SIG-M5 treated with dmso at 0.1 percent for 504 hours (cell line): Measurements from ENCODE around the gene SLC29A4.
"Not testable (repeated sequence)": the region's sequence is repeated elsewhere in the genome, so short reads cannot be mapped to it uniquely, and the experiment has no call there.

Experiments used
- DNase-seq: peaks from one replicate; lab custom pipeline; 2025; ENCODE audit not compliant: unreplicated experiment; lab: John Stamatoyannopoulos, UW

The SLC29A4 gene

DNA sequence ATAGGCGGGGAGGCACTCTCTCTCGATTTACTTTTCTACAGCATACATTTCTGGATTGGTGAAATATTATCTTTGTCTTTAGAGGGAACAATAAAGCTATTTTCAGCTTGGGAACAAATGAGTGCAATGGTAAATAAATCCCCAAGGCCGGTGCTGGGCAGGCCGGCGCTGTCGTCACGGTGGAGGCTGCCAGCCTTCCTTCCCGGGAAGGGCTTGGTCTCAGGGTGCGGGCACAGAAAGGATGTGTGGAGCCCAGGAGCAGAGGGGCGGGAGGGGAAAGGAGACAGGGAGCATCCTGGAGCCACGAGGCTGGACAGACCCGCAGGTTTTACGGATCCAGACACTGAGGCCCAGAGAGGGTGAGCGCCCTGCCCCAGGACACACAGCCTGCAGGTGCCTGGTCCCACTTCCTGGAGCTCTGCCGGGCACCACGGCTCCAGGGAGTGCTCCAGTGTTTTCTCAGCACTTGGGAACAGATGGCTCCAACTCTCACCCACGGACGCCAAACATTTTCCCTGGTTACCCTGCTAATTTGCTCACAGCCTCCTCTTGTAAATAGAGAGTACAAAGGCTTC, 8.8 kb upstream of the SLC29A4 start:
- not testable (repeated sequence) for DNase-seq

- no peak for DNase-seq
These were observed 8.3 kb upstream of the SLC29A4 start for GRCh38 chr7:5274441-5274840.

DNA sequence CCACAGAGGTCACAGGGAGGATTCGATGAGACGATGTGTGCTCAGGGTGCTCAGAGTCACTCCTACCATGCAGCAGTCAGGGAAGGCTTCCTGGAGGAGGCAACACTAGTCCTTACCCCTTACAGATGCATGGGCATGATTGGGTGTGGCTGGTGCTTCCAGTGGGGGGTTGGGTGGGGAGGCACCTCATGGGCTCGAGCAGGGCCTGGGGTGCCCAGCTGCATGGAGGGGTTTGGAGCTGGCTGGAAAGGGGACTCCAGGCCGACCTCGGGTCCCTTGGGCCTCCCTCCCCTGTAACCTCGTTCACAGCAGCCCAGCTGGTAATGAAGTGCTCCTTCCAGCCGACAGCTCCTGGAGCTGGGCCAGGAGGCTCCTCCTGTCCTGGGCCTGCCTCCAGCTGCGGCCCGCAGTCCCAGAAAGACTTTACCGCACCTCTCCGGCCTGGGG, 7.7 kb upstream of the SLC29A4 start:
- DNase-seq: not testable (repeated sequence)

DNA sequence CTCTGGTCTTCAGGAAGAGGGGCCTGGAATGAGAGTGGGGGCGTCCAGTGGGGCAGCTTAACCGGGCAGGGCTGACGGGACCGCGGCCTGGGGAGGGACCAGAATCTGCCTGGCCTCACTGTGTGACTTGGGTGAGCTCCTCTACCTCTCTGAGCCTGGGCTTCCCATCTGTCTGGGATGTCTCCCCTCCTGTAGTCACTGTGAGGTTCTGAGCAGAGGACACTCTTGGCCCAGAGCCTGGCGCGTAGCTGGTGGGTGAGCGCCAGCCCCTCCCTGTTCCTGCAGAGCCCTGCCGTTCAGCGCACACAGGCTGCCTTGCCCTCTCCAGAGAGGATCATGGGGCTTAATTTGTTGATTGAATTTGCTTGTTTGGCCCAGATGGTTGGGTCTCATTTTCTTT, 7.2 kb upstream of the SLC29A4 start:
- not testable (repeated sequence) for DNase-seq

GRCh38 chr7:5276123-5276522, 6.6 kb upstream of the SLC29A4 start:
- DNase-seq: not testable (repeated sequence)

DNA sequence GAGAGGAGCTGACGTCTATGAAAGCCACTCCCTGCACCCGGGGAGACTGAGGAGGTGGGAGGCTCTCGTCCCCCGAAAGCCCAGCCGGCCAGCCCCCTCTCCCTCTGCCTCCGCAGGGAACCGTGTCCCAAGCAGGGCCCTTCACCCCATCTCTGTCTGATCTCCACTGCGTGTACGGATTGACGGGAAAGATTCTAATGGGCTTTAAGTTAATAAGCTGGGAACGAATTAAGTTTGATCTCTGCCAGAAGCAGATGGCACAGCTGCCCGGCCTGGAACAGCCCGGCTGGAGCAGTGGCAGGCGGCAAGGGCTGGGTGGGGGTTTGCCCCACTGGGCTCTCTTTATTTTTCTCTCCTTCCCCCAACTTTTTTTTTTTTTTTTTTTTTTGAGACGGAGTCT, 6.1 kb upstream of the SLC29A4 start:
- DNase-seq: no peak

DNA sequence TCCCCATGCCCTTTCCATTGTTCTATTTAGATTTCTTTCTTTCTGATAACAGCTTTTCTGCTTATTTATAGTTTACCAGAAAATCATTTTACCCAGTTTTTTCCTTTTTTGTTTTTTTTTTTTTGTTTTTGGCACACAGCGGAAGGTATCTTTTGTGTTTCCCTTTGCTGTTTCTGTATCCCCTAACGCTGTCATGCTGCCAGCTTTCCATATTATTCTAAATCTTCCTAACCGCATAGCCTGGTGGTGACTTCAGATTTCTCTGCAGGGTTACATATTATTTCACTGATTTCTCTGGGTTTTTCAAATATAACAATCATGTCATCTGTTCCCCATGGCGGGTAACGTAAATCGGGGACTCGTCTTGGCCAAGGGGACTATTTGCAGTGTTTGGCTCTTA, 4.0 kb upstream of the SLC29A4 start:
- DNase-seq: no peak

- no peak for DNase-seq
These were observed 3.0 kb upstream of the SLC29A4 start for GRCh38 chr7:5279734-5280133.

DNA sequence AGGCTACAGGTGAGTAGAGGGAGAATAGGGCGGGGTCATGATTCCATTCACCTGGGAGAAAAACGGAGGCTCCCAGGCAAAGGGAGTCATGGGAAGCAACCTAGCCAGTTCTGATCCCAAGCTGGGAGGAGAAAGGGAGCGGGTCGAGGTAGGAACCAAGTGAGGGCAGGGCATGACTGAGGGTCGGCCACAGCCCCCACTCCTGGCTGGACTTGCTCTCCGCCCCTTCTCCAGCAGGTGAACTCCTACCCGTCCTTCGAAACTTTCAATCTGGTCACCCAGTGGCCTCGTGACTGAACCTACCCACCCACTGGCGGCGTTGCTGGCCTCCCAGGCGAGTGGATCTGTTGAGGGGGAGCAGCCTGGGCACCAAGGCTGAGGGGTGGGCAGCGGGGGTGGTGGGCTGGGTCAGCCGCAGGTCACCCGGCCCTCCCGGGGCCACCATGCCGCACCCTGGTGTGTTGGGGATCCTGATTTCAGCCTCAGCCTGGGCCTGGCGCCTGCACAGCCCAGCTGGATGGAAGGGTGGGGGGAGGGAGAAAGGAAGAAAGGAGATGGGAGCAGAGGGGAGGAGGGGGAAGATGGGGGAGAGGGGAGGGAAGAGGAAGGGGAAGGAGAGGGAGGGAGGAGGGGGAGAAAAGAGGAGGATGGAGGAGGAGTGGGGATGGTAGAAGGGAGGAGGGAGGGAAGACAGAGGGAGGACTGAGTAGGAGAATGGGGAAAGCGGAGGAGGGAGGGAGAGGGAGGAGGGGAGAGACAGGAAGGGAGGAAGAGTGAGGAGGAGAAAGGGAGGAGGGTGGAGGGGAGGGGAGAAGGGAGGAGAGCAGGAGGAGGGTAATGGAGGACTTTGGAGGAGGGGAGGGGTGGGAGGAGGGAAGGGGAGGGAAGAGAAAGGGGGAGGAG, 894 bp upstream of the SLC29A4 start:
- DNase-seq: not testable (repeated sequence)

DNA sequence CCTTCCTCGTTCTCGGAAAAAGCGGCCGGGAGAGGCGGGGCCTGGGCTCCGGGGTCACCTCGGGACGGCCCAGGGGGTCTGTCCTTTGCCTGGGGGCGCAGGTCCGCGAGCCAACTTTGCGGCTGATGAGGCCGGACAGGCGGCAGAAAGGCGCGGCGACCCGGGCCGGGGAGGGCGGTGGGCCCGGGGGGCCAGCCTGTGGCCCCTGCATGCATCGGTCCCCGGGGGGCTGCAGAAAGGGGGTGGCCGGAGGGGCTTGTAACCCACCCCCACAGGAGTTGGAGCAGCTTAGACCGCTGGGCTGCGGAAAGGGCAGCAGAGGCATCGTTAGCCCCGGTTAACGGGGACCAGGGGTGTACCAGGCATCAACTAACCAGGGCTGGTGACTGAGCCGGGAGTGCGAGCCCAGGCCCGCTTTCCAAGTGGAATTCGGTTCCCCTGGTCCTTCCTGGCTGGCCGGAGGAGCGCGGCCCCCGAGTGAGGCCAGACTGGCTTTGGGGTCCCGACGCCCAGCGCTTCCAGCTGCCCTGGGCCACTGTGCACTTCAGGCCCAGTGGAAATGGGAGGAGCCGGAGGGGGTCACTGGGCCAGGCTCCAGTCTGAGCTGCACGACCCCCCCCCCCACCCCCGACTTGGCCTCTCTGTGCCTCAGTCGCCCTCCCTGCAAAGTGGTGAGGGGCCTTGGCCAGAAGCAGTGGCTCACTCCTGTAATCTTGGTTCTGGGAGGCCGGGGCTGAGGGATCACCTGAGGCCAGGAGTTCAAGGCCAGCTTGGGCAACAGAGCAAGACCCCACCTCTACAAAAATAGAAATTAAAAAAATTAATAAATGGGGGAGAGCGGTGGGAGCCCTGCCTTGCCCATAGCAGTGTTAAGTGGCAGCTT, 919 bp downstream of the SLC29A4 start:
- no peak for DNase-seq

GRCh38 chr7:5284304-5285281, 1.9 kb downstream of the SLC29A4 start:
- DNase-seq: no peak

DNA sequence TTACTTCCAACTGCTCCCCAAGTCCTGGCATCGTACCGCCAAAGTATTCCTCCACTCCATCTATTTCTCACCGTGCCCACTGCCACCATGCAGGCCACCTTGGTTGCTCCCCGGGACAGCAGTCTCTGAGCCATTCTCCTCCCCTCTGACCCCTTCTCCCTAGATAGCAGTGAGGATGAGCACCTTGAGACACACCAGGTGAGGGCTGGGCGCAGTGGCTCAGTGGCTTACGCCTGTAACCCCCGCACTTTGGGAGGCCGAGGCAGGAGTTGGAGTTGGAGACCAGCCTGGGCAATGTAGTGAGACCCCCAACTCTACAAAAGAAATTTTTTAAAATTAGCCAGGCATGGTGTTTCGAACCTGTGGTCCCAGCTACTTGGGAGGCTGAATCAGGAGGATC, 4.2 kb downstream of the SLC29A4 start:
- DNase-seq: no peak

DNA sequence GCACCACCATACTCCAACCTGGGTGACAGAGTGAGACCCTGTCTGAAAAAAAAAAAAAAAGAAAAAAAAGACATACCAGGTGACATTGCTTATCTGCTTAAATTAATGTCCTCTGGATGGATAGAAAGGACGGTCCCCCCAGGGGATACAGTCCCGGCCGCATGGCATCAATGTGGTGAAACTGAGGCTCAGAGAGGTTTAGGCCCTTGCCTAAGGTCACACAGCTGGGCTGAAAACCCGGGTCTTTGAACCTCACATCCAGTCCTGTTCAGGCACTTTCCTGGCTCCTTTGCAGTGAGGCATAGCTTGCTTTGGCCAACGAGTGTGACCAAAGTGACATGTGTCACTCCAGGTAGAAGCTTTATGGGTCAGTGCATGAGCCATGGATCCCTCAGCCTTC, 4.6 kb downstream of the SLC29A4 start:
- not testable (repeated sequence) for DNase-seq

GRCh38 chr7:5287802-5288201, 5.1 kb downstream of the SLC29A4 start:
- no peak for DNase-seq

GRCh38 chr7:5288560-5288959, 5.8 kb downstream of the SLC29A4 start:
- not testable (repeated sequence) for DNase-seq

DNA sequence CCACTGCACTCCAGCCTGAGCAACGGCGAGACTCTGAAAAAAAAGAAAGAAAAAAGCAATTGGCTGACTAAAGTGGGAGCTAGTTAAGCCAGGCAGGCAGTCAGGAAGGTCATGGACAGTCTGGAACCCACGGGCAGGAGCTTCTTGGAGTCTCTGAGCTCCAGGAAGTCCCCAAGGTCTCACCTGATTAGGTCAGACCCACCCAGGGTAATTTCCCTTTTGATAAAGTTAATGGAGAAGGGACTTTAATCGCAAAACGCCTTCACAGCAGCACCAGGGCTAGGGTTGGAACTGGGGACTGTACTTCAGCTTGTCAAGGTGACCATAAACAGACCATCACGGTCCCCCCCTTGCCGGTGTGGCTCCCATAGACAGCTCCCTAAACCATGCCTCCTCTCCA, 6.6 kb downstream of the SLC29A4 start:
- no peak for DNase-seq

DNA sequence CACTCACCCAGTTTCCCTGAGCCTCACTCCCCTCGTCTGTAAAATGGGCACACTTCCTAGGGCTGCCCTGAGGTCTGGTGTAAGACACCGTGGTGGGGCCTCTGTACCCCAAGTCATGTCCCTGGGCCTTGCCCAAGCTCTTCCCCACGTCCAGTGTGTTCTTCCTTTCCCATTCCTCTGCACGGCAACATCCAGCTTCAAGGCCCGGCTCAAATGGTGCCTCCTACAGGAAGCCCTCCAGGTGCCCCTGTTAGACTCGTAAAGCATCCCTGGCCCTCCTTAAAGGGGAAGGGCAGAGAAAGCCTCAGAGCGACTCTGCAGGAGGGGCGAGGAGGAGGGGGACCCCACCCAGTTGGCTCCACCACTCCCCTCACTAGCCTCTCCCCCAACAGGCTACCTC, 8.6 kb downstream of the SLC29A4 start:
- no peak for DNase-seq

DNA sequence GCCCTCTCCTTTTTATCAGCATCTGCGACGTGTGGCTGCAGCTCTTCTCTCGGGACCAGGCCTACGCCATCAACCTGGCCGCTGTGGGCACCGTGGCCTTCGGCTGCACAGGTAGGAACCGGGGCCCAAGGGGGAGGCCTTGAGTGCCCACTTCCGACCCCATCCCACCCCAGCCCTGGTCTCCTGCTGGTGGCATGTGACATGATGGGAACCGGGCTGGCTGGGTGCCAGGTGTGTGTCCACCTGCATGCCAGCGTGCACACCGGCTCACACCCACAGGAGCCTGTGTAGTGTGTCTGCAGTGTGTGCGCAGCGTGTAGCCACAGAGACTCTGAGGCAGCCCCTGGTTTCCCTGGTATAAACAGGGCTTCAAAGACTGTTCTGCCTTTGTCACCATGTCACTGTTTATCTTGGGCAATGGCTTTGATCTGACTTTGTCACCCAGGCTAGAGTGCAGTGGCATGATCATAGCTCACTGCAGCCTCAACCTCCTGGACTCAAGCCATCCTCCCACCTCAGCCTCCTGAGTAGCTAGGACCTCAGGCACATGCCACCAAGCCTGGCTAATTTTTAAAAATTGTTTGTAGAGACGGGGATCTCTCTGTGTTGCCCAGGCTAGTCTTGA, 9.1 kb downstream of the SLC29A4 start:
- not testable (repeated sequence) for DNase-seq

GRCh38 chr7:5294169-5294987, 11.6 kb downstream of the SLC29A4 start:
- DNase-seq: no peak
